Mesothelial cell of epicardium (in vitro differentiated cells): ENCODE data around the gene ZNHIT2. TPM values are rescaled to one million over a fixed set of nuclear protein-coding genes. Genes with fewer than 3 reads are reported as not detected.
"Not testable (repeated sequence)": the region's sequence is repeated elsewhere in the genome, so short reads cannot be mapped to it uniquely, and the experiment has no call there.

Experiments used
- DNase-seq, 2 experiments: peaks; one replicate each; pipeline ENCODE4 v3.0.0; 2021; ENCODE audit warnings: low spot score in 2 of 2; ENCODE audit not compliant: unreplicated experiment in 2 of 2
- H3K27ac Mint-ChIP-seq: 2 replicates; pipeline ENCODE4 v1.8.0; 2021; ENCODE audit warnings: mixed read lengths
- H3K27me3 Mint-ChIP-seq: 2 replicates; pipeline ENCODE4 v1.8.0; 2021; ENCODE audit warnings: low read depth, mixed read lengths
- H3K36me3 Mint-ChIP-seq: 2 replicates; pipeline ENCODE4 v1.8.0; 2021; ENCODE audit warnings: mixed read lengths
- H3K4me1 Mint-ChIP-seq: 2 replicates; pipeline ENCODE4 v1.8.0; 2021; ENCODE audit warnings: mixed read lengths
- H3K4me3 Mint-ChIP-seq: 2 replicates; pipeline ENCODE4 v1.8.0; 2021; ENCODE audit warnings: mild to moderate bottlenecking, moderate library complexity, mixed read lengths
- H3K9me3 Mint-ChIP-seq: 2 replicates; pipeline ENCODE4 v1.8.0; 2021; ENCODE audit warnings: mixed read lengths
- CTCF ChIP-seq: fragments of 200-600 bp; sonication (generic); IDR thresholded peaks from one replicate; pipeline ENCODE4 v1.5.0; 2021; ENCODE audit warnings: antibody characterized with exemption; ENCODE audit not compliant: unreplicated experiment
- total RNA-seq: library from RNA; stranded (reverse); gene quantifications from 3 replicates; pipeline ENCODE4 v1.2.1, GENCODE V29; 2021

ZNHIT2 gene
- total RNA-seq, 1 donor from 2014 or later: 7.5 TPM

- peak in 1 of 2 experiments; percentile 67 for DNase-seq
- Mint-ChIP-seq H3K4me3 (peak overlapping the region; percentile 36), H3K27ac (peak overlapping the region; percentile 95)
Observed at GRCh38 chr11:65150509-65151299, 33.2 kb upstream of the ZNHIT2 start.

GRCh38 chr11:65150131-65150508, 32.6 kb upstream of the ZNHIT2 start:
- H3K9me3 Mint-ChIP-seq, DNase-seq, H3K36me3 Mint-ChIP-seq: not testable (repeated sequence)
- Mint-ChIP-seq H3K27me3 (peaks cover 17% of the 10 kb centered on the region), H3K27ac (peak overlapping the region; percentile 95), H3K4me1 (peaks cover 18% of the 10 kb centered on the region), H3K4me3 (peak overlapping the region; percentile 36)

More at GRCh38 chr11:65150509-65151299, 33.2 kb upstream of the ZNHIT2 start:
- H3K4me1 Mint-ChIP-seq: peaks cover 18% of the 10 kb centered on the region
- no peak for TF ChIP-seq CTCF
- H3K27me3 Mint-ChIP-seq: peaks cover 14% of the 10 kb centered on the region
- H3K36me3 Mint-ChIP-seq: no peaks in the 10 kb centered on the region
- no peaks in the 10 kb centered on the region for H3K9me3 Mint-ChIP-seq

- Mint-ChIP-seq H3K27me3 (peaks cover 23% of the 10 kb centered on the region), H3K4me1 (peaks cover 18% of the 10 kb centered on the region), H3K9me3 (no peaks in the 10 kb centered on the region), H3K36me3 (no peaks in the 10 kb centered on the region), H3K27ac (no peak overlapping the region), H3K4me3 (no peak overlapping the region)
- DNase-seq: no peak
- no peak for TF ChIP-seq CTCF
Observed at GRCh38 chr11:65148657-65149056, 31.2 kb upstream of the ZNHIT2 start.

- DNase-seq: no peak
- Mint-ChIP-seq H3K36me3 (no peaks in the 10 kb centered on the region), H3K27ac (no peak overlapping the region), H3K27me3 (peaks cover 19% of the 10 kb centered on the region), H3K9me3 (no peaks in the 10 kb centered on the region), H3K4me1 (peaks cover 18% of the 10 kb centered on the region), H3K4me3 (no peak overlapping the region)
- TF ChIP-seq CTCF: no peak
Observed at GRCh38 chr11:65147352-65148075, 30.0 kb upstream of the ZNHIT2 start.

GRCh38 chr11:65141896-65142494, 24.5 kb upstream of the ZNHIT2 start:
- no peak for DNase-seq
- no peaks in the 10 kb centered on the region for H3K36me3 Mint-ChIP-seq
- no peaks in the 10 kb centered on the region for H3K4me1 Mint-ChIP-seq
- H3K9me3 Mint-ChIP-seq: no peaks in the 10 kb centered on the region
- no peak overlapping the region for H3K27ac Mint-ChIP-seq
- H3K4me3 Mint-ChIP-seq: no peak overlapping the region
- peaks cover 41% of the 10 kb centered on the region for H3K27me3 Mint-ChIP-seq
- no peak for TF ChIP-seq CTCF

- Mint-ChIP-seq H3K36me3 (no peaks in the 10 kb centered on the region), H3K4me1 (peaks cover 30% of the 10 kb centered on the region), H3K27ac (peak overlapping the region; percentile 90), H3K9me3 (no peaks in the 10 kb centered on the region), H3K27me3 (peaks cover 16% of the 10 kb centered on the region), H3K4me3 (peak overlapping the region; percentile 49)
- no peak for DNase-seq
- no peak for TF ChIP-seq CTCF
Observed at GRCh38 chr11:65136515-65137096, 19.1 kb upstream of the ZNHIT2 start.
